Cardiac fibroblast (primary cell): Measurements from ENCODE around the gene PRF1.

Experiments
- DNase-seq, 2 donors: peaks; one replicate each; pipeline versions ENCODE4 v3.0.0 to v3.0.0-alpha.2; 2010; ENCODE audit warnings: low read depth in 2 of 2
- H3K4me3 ChIP-seq, 2 donors: replicated peaks in 1 of 2; 1 replicate in 1 of 2; 2 replicates in 1 of 2; pipeline ENCODE4 v1.5.1; 2011; ENCODE audit warnings: low read depth in 2 of 2, low read length in 2 of 2, mild to moderate bottlenecking in 2 of 2, moderate library complexity in 1 of 2
- TF ChIP-seq, protein P1 (sequence below): IDR thresholded peaks from one replicate; pipeline ENCODE4 v1.5.1; 2011; ENCODE audit warnings: low read depth, mild to moderate bottlenecking, low read length, inconsistent platforms

PRF1 gene

DNA sequence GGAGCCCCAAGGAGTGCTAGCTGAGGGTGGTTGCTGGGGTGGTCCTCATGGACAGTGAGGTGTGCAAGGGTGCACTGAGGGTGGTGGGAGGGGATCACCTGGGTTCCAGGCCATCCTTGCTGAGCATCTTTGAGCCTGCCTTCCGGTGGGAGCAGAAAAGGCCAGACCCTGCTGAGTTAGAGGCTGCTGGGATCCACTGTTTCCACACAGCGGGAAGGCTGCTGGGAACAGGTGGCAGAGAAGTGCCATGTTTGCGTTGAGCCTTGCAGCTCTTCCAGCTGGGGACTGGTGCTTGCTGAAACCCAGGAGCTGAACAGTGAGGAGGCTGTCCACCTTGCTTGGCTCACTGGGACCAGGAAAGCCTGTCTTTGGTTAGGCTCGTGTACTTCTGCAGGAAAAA is 34.9 kb downstream of the PRF1 start:
- no peak for DNase-seq

GRCh38 chr10:70566515-70567290 is 35.8 kb downstream of the PRF1 start:
- H3K4me3 ChIP-seq = no peak overlapping the region
- no peak for DNase-seq
- TF ChIP-seq, protein P1, sequence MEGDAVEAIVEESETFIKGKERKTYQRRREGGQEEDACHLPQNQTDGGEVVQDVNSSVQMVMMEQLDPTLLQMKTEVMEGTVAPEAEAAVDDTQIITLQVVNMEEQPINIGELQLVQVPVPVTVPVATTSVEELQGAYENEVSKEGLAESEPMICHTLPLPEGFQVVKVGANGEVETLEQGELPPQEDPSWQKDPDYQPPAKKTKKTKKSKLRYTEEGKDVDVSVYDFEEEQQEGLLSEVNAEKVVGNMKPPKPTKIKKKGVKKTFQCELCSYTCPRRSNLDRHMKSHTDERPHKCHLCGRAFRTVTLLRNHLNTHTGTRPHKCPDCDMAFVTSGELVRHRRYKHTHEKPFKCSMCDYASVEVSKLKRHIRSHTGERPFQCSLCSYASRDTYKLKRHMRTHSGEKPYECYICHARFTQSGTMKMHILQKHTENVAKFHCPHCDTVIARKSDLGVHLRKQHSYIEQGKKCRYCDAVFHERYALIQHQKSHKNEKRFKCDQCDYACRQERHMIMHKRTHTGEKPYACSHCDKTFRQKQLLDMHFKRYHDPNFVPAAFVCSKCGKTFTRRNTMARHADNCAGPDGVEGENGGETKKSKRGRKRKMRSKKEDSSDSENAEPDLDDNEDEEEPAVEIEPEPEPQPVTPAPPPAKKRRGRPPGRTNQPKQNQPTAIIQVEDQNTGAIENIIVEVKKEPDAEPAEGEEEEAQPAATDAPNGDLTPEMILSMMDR = no peak

More for the DNA sequence above, 34.9 kb downstream of the PRF1 start:
- H3K4me3 ChIP-seq = no peak overlapping the region
- TF ChIP-seq, protein P1 = no peak

DNA sequence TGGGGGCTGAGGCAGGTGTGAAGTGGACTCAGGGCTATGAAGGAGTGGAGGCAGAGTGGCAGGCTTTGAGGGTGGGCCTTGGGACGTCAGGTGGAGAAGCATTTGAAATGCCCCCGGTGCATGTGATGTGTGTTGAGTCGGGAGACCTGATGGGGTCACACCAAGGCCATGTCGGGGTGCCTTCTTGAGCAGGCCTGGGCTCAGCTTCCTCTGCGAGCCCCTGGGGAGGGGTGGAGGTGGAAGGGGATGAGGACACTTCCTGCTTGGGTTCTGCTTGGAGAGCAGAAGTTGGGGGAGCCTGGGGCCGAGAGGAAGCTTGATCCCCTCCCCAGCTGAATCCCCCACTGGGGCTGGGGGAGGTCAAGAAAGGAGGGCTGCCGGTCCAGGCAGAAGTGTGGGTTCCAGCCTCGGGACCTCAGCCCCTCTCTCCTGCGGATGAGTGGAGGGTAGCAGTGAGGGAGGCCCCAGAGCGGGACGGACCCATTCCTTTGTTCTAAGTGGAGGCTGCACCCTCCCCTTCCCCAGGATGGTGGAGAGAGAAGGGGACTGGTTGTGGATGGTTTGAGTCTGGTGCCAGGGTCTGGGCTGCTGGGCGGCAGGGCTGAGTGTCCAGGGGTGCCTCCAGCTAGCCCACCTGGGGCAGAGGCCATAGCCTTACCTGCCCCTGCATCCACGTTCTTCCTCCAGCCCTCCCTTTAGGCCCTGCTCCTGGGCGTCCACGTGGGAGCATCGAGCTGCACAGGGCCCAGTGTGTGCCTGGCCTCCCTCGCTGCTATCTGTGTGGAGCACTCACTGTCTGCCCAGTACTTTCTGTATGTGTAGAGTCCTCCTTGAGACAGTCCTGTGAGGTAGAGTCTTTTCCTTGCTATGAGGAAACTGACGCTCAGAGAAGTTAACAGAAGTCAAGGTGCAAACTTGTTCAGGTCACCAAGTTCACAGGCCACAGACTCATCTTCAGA is 36.7 kb downstream of the PRF1 start:
- no peak for DNase-seq
- TF ChIP-seq, protein P1 = no peak
- no peak overlapping the region for H3K4me3 ChIP-seq

DNA sequence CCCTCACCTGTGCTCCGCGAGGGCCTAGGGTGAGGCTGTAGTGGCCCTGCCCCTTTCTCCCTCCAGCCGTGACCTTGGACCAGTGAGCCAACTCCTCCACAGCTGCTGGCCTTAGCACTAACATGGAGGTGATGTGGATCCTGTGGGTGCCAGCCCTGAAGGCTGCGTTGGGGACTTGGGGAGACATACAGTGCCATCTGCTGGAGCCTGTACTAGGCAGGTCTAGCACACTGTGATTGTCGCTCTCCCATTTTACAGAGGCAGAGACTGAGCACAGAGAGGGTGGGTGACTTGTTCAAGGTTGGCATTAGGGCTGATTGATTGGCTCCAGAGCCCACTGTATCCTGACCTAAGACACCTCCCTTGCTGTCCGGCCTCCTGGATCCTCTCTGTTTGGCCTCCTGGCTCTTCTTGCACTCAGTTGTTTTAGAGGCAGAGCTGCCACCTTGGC is 37.6 kb downstream of the PRF1 start:
- TF ChIP-seq, protein P1 = no peak
- DNase-seq = no peak
- H3K4me3 ChIP-seq = no peak overlapping the region

DNA sequence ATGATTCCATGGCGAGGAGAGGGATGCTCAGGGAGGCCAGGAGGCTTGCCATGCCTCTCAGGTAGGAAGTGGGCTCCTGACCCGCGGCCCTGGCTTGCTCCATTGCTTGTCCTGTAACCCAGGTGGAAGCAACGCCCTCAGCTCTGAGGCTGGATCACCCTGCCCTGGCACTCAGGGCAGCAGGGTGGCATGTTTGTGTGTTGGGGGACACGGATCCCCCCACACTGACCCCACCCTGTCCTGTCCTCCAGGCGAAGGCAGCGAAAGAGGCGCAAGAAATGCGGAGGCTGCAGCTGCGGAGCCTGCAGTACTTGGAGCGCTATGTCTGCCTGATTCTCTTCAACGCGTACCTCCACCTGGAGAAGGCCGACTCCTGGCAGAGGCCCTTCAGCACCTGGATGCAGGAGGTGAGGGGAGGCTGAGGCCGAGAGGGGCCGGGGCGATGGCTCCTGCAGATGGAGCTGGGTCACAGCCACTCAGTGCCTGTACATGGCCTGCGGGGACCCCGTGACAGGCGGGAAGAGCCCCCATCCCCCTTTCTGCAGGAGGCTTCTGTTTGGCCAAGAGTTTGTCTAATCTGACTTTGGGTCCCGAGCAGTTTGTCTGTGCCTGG is 38.3 kb downstream of the PRF1 start:
- H3K4me3 ChIP-seq = no peak overlapping the region
- TF ChIP-seq, protein P1 = no peak
- no peak for DNase-seq

- TF ChIP-seq, protein P1 = no peak
- H3K4me3 ChIP-seq = no peak overlapping the region
- no peak for DNase-seq
Observed at GRCh38 chr10:70563230-70563629, 39.3 kb downstream of the PRF1 start.
